HG03342 (cell line): ENCODE results near the gene CCNT1.
"Not testable (repeated sequence)": the region's sequence is repeated elsewhere in the genome, so short reads cannot be mapped to it uniquely, and the experiment has no call there.

Experiments used
- ATAC-seq: cut with Tn5 transposase; IDR thresholded peaks from one replicate; pipeline ENCODE4 v1.9.1; 2021; ENCODE audit warnings: mild to moderate bottlenecking, moderate library complexity; ENCODE audit not compliant: unreplicated experiment

CCNT1 gene

GRCh38 chr12:48716493-48717251, at the start of gene CCNT1:
CCNT1 (minus strand) TSS chr12:48716707; CDS start chr12:48716675, 32 bp downstream.
- ATAC-seq: peak; percentile 98

- ATAC-seq: no peak
Observed at GRCh38 chr12:48765753-48766162, 49.3 kb upstream of the CCNT1 start.

- ATAC-seq: no peak
Observed at GRCh38 chr12:48764521-48764920, 48.0 kb upstream of the CCNT1 start.

GRCh38 chr12:48758737-48759136, 42.2 kb upstream of the CCNT1 start:
- no peak for ATAC-seq

GRCh38 chr12:48758186-48758585, 41.7 kb upstream of the CCNT1 start:
- ATAC-seq: no peak

GRCh38 chr12:48750769-48751356, 34.4 kb upstream of the CCNT1 start:
- no peak for ATAC-seq

GRCh38 chr12:48750215-48750614, 33.7 kb upstream of the CCNT1 start:
- no peak for ATAC-seq

GRCh38 chr12:48744251-48745008, 27.9 kb upstream of the CCNT1 start:
- ATAC-seq: no peak

GRCh38 chr12:48739618-48740269, 23.2 kb upstream of the CCNT1 start:
- ATAC-seq: no peak

- no peak for ATAC-seq
Observed at GRCh38 chr12:48736456-48736855, 19.9 kb upstream of the CCNT1 start.

GRCh38 chr12:48728807-48729206, 12.3 kb upstream of the CCNT1 start:
- ATAC-seq: no peak

- ATAC-seq: not testable (repeated sequence)
Observed at GRCh38 chr12:48720737-48721136, 4.2 kb upstream of the CCNT1 start.

GRCh38 chr12:48720171-48720570, 3.7 kb upstream of the CCNT1 start:
- ATAC-seq: not testable (repeated sequence)

GRCh38 chr12:48719002-48719401, 2.5 kb upstream of the CCNT1 start:
- not testable (repeated sequence) for ATAC-seq

GRCh38 chr12:48717252-48717695, 767 bp upstream of the CCNT1 start:
- no peak for ATAC-seq

GRCh38 chr12:48716168-48716492, 377 bp downstream of the CCNT1 start:
- ATAC-seq: no peak

- no peak for ATAC-seq
Observed at GRCh38 chr12:48712209-48712608, 4.3 kb downstream of the CCNT1 start.

- ATAC-seq: not testable (repeated sequence)
Observed at GRCh38 chr12:48698822-48699221, 17.7 kb downstream of the CCNT1 start.

GRCh38 chr12:48696626-48697025, 19.9 kb downstream of the CCNT1 start:
- no peak for ATAC-seq

- no peak for ATAC-seq
Observed at GRCh38 chr12:48695859-48696258, 20.6 kb downstream of the CCNT1 start.

GRCh38 chr12:48694038-48694437, 22.5 kb downstream of the CCNT1 start:
- ATAC-seq: no peak
